Measurements from ENCODE around the gene CAMK2N1.
"Not testable (repeated sequence)": the region's sequence is repeated elsewhere in the genome, so short reads cannot be mapped to it uniquely, and the experiment has no call there.

The CAMK2N1 gene

DNA sequence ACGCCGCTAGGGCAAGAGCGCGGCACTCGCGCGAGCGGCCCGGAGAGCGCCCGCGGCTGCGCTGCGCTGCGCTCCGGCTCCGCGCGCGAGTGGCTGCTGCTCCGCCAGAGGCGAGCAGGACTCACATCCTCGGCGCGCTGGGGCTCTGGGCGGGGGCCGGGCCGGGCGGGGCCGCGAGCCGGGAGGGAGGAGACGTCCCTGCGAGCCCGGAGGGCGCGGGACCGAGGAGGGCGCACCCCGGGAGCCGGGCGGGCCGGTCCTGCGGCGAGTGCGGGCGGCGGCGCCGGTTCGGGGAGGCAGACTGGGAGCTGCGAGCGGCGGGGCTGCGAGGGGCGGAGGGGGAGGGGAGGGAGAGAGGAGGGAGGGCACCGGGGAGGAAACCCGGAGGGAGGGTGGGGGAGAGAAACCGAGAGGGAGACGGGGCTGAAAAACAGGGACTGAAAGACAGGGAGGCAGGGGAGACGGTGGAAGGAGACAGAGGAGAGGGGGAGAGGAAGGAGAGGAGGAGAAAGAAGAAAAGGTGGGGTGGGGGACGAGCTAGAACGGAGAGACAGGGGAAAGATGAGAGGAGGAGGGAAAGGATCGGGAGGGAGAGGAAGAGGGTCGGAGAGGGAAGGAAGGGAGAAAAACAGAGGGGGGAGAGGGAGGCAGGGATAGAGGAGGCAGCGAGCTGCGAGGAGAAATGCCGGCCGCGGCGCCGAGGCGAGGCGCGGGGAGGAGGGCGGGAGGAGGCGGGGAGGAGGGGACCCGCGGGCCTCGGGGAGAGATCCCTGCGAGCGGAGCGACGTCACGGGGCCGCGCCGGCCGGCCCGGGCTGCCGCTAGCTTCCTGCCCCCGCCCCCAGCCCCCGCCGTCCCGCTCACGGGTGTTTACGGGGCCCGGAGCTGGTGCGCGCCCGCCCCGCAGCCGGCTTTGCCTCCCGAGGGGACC lies at the start of gene CAMK2N1:
CAMK2N1 (minus strand) TSS at position 684 of the 930 bp plus-strand sequence. CDS start 831 bp downstream, outside the sequence.
- DNase-seq, result peak in 55 of 58 donors; percentile 58 to 90 (median 78)

DNA sequence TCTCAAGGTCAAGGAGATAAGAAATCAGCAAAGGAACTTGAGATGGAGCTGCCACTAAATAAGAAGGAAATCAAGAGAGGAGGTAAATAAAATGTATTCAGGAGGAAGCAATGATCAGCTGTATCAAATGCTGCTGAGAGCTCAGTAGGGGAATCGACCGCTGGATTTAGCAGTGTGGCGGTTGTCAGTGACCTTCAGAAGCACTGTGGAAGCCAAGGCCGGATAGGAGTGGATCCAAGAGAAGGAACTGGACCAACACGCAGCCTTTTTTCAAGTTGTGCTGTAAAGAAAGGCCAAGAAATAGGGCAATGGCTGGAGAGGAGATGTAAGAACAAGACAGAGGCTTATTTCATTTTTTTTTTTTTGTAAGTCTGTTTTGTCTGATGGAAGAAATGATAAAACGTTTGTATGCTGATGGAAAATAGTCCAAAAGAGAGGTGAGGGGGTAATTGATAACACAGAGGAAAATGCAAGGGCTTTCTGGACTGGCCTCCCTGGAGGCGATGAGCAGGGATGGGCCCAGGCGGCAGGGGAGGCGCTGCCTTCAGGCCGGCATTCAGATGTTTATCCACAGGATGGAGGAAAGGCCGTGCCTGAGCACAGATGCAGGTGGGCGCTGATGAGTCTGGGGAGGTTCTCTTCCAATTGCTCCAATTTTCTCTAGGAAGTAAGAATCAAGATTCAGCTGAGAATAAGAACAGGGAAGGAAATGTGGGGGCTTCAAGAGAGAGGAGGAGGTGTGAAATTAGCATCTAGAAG lies 48.8 kb upstream of the CAMK2N1 start:
- DNase-seq, result peak in 7 of 58 donors; percentile 4 to 19 (median 15)

DNA sequence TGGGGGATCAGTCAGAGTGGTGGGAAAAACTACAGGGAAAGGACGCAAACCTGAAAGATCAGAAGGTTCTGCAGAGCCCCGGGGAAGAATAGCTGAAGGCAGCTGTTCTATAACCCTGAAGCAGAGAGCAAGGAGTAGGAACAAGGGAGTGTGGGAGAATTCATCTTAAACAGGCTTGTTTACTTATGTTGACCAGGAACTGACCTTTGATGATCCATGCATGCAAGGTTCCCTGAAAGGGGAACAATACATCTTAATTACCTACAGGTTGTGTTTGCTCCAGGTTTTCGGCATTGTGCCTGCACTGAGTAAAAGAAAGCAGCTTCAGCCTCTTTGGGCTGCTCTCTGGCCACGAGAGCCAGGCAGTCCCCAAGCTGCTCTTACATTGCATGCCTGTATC lies 47.6 kb upstream of the CAMK2N1 start:
- DNase-seq, result no peak

DNA sequence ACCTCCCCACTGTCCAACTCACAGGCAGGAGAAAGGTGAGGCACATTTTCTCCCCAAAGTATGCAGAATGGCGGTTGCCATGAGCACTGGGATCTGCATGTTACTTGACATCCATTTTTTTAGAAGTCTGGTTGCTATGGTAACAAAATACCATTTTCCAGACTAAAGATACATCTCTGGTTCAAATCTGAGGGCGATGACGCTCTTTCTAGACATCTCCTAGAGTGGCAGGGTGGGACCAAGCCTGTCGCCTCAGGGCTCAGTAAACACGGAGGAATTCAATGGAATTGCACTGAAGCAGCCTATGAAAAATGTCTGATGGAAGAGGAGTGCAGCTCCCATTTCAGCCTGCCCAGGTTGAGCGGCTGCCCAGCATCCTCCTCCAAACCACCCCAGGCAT lies 44.9 kb upstream of the CAMK2N1 start:
- peak in 6 of 58 donors; percentile 15 to 43 (median 36) for DNase-seq

DNA sequence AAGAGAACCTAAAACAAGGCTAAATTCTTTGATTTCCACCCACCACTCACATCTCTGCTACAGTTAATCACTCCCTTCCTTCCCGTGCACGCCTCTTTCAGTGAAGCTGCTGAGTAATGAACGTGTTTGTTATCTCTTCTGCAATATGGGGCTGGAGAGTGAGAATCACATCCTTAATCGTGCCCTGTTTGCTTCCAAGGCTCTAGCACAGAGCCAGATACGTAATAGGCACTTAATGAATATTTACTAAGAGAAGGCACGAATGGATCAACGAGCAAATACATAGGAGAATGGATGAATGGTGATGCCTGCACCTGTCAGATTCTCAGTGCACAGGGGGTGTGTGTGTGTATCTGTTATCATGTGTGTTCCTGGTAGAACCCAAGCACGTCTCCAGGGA lies 44.3 kb upstream of the CAMK2N1 start:
- peak in 1 of 58 donors; percentile 7 for DNase-seq

DNA sequence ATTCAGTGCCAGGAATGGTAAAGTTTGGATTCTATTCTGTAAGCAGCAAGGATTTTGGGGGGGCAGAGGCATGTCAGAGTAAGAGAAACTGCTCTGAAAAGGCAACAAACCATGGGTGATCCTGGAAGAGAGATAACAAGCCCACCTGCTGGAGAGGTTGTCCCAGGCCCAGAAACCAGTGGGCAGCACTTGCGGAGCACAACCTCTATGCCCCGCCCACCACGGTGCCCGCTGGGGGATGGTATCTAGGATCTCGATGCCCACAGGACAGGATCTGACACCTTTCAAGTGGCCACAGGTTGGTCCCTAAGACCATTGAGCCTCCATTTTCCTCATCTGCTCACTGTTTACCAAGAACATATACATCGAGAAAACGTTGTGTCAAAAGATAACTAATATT lies 42.2 kb upstream of the CAMK2N1 start:
- DNase-seq, result no peak

DNA sequence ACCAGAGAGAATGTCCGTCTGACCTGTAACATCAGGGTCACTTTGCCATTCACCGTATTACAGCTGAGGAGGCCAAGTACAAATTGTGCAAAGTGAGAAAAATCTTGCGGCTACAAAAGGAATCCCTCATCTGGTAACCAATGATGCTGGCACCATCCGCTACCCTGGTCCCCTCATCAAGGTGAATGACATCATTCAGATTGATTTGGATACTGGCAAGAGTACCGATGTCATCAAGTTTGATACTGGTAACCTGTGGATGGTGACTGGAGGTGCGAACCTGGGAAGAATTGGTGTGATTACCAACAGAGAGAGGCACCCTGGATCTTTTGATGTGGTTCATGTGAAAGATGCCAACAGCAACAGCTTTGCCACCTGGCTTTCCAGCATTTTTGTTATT lies 40.3 kb upstream of the CAMK2N1 start:
- no peak for DNase-seq

DNA sequence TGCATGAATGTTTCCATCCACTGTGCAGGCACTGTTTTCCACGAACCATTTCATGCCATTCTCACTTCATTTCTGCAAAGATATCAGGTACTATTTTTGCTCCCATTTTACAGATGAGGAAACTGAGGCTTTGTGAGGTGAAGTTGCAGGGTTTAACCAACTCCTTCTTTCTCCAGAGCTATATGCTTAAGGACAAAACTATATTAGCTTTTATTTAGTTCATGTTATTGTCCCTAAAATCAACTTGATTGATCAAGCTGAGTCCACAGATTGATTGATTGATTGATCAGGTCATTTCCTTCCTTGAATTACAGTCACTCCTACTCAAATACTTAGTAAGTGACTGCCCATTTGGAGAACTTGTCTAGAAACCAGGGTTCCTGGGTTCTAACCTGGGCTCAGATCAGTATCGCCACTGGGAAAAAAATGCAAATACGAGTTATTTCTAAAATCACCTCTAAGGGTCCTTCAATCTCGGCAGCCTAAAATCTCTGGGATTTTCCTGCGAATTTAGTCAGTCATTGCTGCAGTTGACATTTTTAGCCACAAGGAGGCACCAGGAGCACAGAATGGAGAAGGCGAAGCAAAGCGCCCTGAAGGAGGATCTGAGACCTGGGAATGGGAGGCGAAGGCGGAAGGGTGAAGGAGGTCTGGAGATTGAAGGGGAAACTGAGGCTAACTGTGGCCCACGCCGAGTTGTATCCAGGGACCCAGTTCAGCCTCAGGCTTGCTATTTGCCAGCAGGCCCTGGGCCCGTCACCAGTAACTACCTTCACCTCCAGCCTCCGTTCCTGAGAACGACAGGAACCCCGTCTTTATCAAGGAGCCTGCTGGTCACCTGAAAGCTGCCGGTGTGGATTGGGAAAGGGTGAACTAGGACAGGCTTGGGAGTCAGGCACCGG lies 36.2 kb upstream of the CAMK2N1 start:
- peak in 53 of 58 donors; percentile 12 to 85 (median 43) for DNase-seq

DNA sequence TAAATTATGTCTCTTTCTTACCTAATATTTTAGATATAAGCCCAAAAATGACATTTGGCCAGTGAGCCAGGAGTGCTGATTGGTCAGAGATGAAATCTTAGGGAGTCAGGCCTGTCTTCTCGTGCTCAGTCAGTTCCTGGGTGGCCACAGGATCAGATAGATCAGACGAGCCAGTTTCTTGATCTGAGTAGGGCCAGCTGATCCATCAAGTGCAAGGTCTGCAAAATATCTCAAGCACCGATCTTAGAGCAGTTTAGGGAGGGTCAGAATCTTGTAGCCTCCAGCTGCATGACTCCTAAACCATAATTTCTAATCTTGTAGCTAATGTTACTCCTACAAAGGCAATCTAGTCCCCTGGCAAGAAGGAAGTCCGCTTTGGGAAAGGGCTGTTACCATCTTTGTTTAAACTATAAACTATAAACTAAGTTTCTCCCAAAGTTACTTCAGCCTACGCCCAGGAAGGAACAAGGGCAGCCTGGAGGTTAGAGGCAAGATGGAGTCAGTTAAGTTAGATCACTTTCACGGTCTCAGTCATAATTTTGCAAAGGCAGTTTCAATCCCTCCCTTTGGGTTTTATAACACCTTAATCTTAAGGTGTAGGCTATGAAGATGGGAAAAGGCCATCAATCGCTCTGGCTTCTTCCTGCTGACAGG lies 33.7 kb upstream of the CAMK2N1 start:
- not testable (repeated sequence) for DNase-seq

DNA sequence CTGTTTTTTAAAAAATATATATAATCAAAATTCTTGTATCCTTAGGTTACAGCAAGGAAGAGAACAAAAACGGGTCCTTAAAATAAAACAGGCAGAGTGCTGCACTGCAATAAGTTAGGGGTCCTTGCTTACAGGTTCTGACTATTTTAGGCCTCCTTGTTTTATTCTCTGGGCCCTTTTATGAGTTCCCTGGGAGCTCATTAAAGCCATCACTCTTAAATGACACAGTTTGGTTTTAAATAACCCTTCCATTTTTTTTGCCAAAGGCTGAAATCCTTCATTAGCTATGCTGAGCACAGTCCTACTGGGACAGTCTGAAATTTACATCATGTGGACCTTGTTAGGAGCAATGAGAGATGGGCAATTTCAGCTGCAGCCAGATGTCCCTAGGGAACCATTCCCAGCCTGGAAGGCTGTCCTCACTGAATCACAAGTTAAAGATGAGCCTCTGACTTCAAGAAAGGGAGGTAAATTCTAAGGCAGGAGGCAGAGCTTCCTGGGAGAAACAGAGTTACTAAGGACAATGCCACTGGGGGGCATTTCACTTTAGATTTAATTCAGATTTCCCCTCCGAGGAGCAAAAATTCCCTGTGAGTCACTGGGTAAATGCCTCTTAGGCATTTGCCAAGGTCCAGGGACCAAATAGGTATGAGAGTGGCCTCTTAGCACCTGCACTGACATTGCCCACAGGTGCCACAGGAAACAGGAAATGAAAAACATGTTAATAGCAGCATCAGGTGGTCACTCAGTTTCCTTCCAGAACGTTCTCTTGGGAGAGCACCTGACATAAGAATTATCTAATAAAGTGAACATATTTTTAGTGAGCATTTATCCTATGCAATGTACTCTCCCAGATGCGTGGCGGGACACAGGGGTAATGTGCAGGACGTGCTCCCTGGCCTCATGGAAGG lies 25.8 kb upstream of the CAMK2N1 start:
- peak in 2 of 58 donors; percentile 4 to 21 for DNase-seq

DNA sequence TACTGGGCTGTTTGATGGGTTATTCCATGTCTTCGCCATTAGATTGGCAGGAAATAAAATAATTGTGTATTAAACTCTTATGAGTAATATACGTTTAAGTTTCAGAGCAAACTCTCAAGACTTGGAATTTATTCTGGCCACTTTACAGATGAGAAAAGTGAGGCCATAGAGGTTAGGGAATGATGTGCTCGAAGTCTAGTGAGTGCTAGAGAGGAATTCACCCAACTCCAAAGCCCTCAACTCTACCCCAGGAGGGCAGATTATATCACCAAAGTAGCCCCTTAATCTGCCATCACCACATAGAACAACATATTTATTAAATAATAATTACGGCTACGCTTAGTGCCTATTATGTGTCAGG lies 22.4 kb upstream of the CAMK2N1 start:
- no peak for DNase-seq

DNA sequence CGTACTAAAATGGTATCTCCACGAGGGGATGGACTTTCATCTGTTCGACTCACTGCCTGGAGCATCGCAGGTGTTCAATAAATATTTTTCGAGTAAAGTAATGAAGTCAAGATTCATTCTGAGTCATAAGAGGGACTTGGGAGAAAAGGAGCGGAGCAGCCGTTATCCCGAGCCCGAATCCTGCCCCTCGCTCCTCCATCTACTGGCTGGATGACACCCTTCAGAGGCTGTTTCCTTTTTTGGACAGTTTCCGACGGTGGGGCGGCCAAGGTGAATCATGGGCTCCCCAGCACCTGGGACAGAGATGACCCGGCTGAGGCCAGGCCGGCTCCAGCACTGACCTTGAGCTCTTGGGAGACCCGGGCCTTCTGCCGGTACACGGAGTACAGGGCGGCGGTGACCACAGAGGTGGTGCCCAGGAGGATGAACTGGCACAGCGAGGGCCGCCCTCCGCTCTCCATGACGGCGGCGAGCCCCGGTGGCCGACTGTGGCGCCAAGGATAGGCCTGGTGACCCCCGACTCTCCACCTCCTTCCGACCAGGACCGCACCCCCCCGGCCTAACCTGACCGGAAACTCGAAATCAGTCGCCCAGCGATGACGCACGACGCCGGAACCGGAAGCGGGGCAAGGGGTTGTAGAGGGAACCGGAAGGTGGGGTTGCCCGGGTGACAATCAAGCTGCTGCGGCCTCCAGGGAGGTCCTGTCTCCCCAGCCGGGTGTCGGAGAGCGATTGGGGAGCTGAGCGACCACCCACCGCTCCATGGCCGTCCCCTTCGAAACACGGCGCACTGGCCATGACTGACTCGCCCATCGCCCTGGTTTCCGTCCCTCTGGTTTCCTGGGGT lies 21.8 kb upstream of the CAMK2N1 start, which contains the start of gene MUL1:
MUL1 (minus strand) TSS at position 588 of the 847 bp plus-strand sequence; CDS start at position 461, 127 bp downstream.
- DNase-seq, result peak; percentile 49 to 97 (median 91)

DNA sequence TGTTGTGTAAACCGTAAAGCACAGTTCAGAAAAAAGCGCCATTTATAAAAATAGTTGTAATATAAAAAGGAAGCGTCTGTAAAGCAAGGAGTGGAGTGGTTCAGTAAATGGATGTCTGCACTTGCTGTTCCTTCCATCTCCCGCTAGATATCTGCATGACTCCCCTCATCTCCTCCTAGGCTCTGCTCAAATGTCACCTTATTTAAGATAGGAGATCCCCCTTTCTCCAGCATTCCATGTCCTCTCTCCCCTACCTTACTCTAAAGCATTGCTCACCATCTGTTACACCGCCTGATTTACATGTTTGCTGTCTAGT lies 21.2 kb upstream of the CAMK2N1 start:
- DNase-seq, result no peak

DNA sequence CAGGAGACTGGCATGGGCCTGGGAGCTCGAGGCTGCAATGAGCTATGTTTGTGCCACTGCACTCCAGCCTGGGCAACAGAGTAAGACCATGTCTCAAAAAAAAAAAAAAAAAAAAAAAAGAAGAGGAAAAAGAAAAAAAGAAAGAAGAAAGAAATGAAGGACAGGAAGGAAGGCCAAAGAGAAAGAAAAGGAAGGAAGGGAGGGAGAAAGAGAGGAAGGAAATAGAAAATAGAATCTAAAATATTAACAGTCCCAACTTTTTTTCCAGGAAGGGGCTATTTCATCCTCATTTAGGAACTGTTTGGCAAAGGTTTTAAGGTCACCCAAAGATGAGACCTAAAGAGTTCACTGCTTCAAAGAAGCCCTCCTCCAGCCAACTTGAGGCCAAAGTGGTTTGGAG lies 19.5 kb upstream of the CAMK2N1 start:
- no peak for DNase-seq

DNA sequence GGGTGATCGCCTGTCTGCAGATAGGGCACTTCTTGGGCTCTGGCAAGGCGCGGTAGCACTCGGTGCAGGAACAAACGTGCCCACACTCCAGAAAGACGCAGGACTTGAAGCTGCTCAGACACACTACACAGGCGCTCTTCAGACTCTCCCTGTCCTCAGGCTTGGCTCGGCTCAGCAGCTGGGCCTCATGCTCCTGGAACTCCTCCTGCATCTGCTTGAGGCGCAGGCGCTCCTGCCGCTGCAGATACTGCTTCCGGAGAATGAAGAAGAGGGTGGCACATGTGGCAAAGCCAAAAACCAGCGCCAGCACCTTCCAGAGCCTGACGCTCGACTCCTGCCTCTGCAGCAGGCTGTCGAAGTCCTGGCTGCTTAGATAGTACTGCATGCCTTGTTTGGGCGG lies 14.7 kb upstream of the CAMK2N1 start:
- DNase-seq, result no peak

DNA sequence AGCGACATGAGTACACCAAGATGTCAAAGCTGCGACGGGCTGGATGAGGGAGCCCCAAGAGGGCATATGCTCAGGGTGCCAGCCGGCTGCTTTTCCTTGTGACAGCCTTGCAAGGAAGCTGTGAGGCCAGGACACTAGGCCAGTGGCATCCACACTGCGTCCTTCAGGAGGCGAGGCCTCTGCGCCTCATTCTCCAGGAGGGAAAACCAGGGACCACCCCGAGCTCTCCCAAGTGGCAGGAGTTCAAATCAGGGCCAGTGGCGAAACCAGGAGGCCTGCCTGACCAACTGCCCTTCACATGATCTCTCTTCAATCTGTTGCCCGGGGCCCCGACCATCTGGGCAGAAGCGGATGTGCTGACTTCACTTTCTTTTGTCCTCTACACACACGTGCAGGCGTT lies 13.7 kb upstream of the CAMK2N1 start:
- no peak for DNase-seq

DNA sequence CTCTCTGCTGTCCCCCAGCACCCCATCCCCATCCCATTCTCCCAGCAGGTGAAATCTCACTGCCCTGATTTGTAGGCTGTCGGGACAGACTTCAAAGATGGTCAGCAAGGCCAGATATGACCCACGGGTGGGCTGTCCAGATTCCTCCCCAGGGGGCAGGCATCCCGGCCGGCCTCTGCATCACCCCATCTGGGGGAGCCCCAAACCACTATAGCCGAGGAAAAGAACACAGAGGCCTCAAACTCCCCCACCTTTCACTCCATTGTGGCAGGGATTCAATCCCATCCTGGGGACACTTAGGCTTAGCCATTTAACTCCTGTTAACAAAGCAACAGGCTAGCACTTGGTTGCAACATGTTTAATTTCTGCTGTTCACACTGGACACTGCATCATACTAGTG lies 13.1 kb upstream of the CAMK2N1 start:
- no peak for DNase-seq

DNA sequence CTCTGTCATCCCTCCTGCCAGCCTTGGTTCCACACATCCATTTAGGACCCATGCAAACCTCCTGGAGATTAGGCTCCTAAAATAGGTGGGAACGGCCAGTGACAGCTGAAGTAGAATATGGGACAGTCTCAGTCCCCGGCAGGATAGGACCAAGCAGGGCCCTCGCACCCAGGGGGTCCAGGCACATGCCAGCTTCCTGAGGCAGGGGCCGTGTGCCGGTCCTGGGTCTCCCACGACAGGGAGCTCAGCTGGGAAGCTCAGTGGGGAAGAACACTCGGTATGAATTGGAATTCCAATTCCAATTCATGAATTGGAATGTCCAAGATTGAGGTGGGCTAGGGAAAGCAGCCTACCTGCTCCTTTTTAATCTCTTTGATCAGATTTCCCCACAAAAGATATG lies 12.1 kb upstream of the CAMK2N1 start:
- DNase-seq, result no peak

DNA sequence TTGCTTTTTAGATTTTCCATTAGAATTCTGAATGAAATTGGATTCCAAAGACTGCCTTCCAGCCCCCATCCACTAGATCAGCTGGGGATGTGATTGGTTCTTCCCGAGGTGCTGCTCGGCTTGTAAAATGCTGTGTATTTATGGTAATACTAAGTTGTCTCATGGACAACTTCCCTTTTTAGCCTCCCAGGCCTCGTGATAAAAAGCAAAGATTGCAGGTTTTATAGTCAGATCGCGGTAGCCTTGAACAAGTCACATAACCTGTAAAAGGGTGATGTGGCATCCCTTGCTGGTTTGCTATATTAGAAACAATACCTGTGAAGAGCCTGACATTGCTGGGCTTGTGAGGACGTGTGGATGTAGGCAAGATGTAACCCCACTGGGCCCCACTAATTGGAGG lies 11.5 kb upstream of the CAMK2N1 start:
- no peak for DNase-seq
